Choroid plexus epithelial cell (primary cell): ENCODE data around the gene TLX1.

Source experiments
- DNase-seq: peaks from one replicate; pipeline ENCODE4 v3.0.0-alpha.2; 2010; ENCODE audit warnings: low read depth
- H3K4me3 ChIP-seq: 2 replicates; pipeline ENCODE4 v1.5.1; 2011; ENCODE audit warnings: low read depth, mild to moderate bottlenecking, control low read depth, low read length, moderate library complexity
- CTCF ChIP-seq: conservative IDR thresholded peaks from 2 replicates; pipeline ENCODE4 v1.5.1; 2011; ENCODE audit warnings: low read depth, mild to moderate bottlenecking, control low read depth, inconsistent platforms, low read length, moderate library complexity

The TLX1 gene

GRCh38 chr10:101111547-101111946 lies 19.6 kb upstream of the TLX1 start:
- H3K4me3 ChIP-seq, result no peak overlapping the region
- no peak for DNase-seq
- no peak for TF ChIP-seq CTCF

GRCh38 chr10:101112799-101113594 lies 18.1 kb upstream of the TLX1 start:
- no peak for TF ChIP-seq CTCF
- DNase-seq, result no peak
- H3K4me3 ChIP-seq, result no peak overlapping the region

GRCh38 chr10:101113890-101114403 lies 17.2 kb upstream of the TLX1 start:
- H3K4me3 ChIP-seq, result no peak overlapping the region
- no peak for DNase-seq
- TF ChIP-seq CTCF, result no peak

GRCh38 chr10:101114646-101115045 lies 16.5 kb upstream of the TLX1 start:
- no peak for DNase-seq
- H3K4me3 ChIP-seq, result no peak overlapping the region
- no peak for TF ChIP-seq CTCF

- no peak for TF ChIP-seq CTCF
- no peak for DNase-seq
- no peak overlapping the region for H3K4me3 ChIP-seq
These were observed 14.3 kb upstream of the TLX1 start for GRCh38 chr10:101116754-101117153.

GRCh38 chr10:101118031-101118430 lies 13.1 kb upstream of the TLX1 start:
- no peak for TF ChIP-seq CTCF
- DNase-seq, result no peak
- no peak overlapping the region for H3K4me3 ChIP-seq

- no peak for DNase-seq
- no peak overlapping the region for H3K4me3 ChIP-seq
- no peak for TF ChIP-seq CTCF
These were observed 10.6 kb upstream of the TLX1 start for GRCh38 chr10:101120520-101120883.
